A673 (cell line): ENCODE results near the gene RXRB.

Experiments
- CTCF ChIP-seq: fragments of 300-800, 200-600 bp; sonication (generic); conservative IDR thresholded peaks from 2 replicates; pipeline ENCODE4 v1.5.1; 2017; ENCODE audit warnings: low read depth, mild to moderate bottlenecking, antibody characterized with exemption, low read length, moderate library complexity, mixed read lengths
- EZH2 ChIP-seq: fragments of 200-600 bp; sonication (generic); IDR thresholded peaks from 2 replicates; pipeline ENCODE4 v1.6.1; 2017; ENCODE audit warnings: borderline replicate concordance, low read depth, mild to moderate bottlenecking, mixed read lengths, antibody characterized with exemption, low read length; ENCODE audit not compliant: poor library complexity, severe bottlenecking

GRCh38 chr6:33164176-33164575 lies 36.3 kb downstream of the RXRB start:
- TF ChIP-seq CTCF (no peak), EZH2 (no peak)
